ENCODE results near the gene PAFAH1B2.
A peak's percentile ranks its signal among the peaks of the same experiment; 100 is the strongest.
"Not testable (repeated sequence)": the region's sequence is repeated elsewhere in the genome, so short reads cannot be mapped to it uniquely, and the experiment has no call there.

PAFAH1B2 gene

DNA sequence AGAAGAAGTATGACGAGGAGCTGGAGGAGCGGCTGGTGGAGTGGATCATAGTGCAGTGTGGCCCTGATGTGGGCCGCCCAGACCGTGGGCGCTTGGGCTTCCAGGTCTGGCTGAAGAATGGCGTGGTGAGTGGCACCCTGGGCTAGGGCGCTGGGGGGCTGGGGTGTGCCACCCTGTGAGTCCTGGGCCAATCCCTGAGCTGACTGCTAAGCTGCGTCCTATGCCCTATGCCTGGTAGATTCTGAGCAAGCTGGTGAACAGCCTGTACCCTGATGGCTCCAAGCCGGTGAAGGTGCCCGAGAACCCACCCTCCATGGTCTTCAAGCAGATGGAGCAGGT is 59.0 kb downstream of the PAFAH1B2 start:
- DNase-seq (ENCODE audit: low spot score): no peak

DNA sequence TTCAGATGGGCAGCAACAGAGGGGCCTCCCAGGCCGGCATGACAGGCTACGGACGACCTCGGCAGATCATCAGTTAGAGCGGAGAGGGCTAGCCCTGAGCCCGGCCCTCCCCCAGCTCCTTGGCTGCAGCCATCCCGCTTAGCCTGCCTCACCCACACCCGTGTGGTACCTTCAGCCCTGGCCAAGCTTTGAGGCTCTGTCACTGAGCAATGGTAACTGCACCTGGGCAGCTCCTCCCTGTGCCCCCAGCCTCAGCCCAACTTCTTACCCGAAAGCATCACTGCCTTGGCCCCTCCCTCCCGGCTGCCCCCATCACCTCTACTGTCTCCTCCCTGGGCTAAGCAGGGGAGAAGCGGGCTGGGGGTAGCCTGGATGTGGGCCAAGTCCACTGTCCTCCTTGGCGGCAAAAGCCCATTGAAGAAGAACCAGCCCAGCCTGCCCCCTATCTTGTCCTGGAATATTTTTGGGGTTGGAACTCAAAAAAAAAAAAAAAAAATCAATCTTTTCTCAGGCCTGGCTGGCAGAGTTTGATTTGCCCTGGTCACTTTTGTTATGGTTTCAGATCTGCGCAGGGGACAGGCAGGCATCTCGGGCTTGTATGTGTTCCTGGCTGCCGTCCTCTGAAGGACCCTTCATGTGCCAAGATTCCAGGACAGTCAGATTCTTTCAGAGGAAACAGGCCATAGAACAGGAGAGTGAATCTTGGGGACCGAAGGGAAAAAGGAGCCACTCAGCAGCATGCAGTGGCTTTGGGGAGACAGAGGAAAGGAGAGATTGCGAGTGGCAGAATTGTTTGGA is 60.4 kb downstream of the PAFAH1B2 start:
- DNase-seq (ENCODE audit: low spot score): no peak

DNA sequence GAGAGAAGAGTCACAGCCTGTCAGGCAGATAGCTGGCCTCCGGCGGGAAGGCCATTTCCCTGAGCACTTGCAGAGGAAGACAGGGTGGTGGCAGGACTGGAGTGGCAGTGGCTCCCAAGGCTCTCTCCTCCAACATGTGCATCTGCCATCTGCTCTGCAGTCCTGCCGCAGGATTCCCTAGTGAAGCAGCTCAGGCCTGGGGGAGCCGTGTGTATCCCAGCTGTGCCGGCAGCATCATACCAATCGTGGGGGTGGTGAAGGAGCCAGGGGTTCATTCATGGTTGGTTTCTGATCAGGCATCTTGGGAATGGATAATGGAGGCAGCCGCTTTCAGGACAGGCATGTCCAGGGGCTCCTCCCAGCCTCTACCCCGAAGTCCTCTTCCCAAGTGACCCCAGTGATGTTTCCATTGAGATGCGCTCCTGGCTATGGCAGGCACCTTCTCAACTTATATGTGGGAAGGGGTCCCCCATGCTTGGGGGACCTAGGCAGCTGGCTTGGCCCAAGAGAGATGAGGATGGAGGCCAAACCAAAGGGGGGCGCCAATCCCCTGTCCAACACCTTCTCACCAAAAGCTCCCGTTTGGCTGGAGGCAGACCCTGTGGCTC is 61.2 kb downstream of the PAFAH1B2 start:
- DNase-seq (ENCODE audit: low spot score): no peak

DNA sequence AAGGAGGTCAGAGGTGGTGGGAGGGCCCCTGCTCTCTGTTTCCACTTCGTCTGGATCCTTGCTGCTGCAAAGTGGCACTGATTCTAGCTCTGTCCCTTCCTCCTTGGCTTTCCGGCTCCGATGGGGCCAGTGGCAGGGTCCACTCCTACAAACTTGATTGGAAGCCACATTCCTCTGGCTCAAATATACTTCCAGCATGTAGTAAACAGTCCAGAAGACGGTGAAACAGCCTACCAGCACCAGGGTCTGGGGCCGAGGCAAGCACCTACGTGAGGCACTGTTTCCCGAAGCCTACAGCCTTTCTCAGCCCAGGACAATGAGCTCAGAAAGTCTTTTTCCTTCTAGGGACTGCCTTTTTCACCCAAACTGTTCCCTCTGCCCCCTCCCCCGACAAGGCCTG is 62.0 kb downstream of the PAFAH1B2 start:
- not testable (repeated sequence) for DNase-seq (ENCODE audit: low spot score)

DNA sequence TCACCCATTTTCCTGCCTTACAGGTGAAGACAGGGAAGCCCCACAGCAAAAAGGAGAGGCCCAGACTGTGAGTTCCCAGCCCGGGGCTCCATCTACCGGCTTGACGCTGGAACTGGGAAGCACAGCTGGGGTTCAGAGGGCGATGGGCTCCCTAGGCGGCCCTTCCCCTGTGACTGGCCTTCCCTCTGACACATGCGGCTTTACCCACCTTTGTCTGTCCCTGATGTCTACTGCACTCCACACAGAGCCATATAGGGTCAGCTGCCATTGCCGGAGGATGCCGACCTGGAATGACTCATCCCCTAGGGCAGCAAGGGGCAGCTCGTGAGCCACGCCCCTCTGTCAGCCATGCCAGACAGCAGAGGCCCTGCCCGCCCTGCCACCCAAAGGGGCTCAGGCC is 62.8 kb downstream of the PAFAH1B2 start:
- DNase-seq (ENCODE audit: low spot score): not testable (repeated sequence)

DNA sequence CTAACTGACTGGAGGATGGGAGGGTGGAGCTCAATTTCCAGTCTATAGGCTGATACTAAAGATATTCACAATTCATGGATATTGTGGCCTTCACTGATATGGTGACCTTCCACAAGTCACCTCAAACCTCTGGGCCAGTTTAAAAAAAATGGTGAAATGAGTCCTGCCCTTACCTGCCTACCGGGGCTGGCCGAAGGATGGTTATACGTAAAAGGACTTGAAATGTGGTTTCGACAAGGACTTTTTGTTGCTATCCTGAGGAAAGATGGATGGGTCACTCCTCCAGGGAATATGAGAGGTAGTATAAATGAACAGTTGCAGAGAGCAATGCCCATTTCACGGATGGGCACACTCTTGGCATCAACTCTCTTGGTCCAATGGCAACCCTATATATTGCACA is 63.4 kb downstream of the PAFAH1B2 start:
- DNase-seq (ENCODE audit: low spot score): not testable (repeated sequence)

DNA sequence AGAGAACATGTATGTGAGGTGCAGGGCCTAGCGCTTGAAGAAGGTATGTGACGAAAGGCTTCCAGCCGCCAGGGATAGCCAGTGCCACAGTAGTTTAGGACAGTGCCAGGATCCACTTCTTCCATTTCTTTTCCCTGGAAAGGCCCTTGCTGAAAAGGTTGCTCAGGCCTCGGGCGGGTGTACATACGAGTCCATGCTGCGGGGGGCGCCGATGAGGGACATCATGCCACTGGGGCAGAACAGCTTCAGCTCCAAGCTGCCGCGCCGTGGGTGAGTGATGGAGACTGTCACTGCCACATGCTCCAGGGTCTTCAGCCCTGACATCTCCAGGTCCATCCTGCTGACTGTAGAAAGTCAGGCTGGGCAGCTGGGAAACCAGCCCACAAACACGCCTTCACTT is 64.6 kb downstream of the PAFAH1B2 start:
- DNase-seq (ENCODE audit: low spot score): not testable (repeated sequence)

DNA sequence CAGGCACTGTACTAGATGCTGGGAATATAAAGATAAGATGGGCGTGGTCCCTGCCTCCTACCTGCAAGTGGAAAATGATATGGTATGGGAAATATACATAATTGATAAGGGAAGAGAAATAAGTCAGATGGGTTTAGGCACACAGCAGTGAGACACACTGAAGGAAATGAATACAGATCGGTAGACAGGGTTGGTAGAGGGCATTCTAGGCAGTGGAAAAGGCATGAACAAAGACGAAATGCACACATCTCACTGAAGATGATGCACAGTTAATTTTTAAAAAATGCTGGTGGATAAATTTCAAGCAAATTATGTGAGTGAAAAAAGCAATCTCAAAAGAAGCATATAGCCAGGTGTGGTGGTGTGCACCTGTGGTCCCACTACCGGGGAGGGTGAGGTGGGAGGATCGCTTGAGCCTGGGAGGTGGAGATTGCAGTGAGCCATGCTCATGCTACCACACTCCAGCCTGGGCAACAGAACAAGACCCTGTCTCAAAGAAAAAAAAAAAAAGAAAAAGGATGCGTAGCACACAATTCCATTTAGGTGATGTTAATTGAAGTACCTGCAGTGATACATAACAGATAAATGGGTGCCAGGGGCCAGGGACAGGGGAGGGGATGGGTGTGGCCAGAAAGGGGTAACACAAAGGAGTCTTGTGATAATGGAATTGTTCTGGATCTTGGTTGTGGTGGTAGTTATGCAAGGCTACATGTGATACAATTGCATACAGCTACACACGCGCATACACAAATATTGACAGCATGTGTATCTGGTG is 65.5 kb downstream of the PAFAH1B2 start:
- not testable (repeated sequence) for DNase-seq (ENCODE audit: low spot score)

DNA sequence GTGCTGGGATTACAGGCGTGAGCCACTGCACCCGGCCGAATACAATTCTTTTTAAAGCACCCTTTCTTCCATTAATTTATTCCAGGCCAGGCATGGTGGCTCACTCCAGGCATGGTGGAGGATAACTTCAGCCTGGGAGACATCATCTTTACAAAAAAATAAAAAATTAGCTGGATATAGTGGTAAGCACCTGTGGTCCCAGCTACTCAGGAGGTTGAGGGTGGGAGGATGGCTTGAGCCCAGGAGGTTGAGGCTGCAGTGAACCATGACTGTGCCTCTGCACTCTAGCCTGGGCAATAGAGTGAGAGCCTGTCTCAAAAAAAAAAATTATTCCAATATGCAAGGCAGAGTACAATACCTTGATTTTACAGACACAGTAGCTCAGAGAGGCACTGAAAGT is 66.5 kb downstream of the PAFAH1B2 start:
- no peak for DNase-seq (ENCODE audit: low spot score)

DNA sequence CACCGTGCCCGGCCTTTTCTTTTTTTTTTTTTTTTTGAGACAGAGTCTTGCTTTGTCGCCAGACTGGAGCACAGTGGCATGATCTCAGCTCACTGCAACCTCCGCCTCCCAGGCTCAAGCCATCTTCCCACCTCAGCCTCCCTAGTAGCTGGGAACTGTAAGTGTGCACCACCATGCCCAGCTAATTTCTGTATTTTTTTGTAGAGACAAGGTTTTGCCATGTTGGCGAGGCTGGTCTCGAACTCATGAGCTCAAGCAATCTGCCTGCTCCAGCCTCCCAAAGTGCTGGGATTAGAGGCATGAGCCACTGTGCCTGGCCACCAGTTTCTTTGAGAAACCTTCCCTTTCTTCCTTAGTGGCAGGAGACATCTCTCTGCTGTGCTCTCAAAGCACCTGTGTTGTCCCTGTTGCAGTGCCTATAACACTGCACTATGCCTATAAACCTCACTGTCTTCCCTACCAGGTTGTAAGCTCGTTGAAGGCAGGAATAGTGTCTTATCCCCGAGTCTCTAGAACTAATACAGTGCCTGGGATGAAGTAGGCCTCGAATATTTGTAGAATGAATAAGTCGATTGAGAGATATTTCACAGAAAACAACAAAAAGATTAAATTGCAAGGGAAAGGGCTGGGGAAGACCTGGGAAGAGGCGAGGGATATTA is 68.7 kb downstream of the PAFAH1B2 start:
- no peak for DNase-seq (ENCODE audit: low spot score)

DNA sequence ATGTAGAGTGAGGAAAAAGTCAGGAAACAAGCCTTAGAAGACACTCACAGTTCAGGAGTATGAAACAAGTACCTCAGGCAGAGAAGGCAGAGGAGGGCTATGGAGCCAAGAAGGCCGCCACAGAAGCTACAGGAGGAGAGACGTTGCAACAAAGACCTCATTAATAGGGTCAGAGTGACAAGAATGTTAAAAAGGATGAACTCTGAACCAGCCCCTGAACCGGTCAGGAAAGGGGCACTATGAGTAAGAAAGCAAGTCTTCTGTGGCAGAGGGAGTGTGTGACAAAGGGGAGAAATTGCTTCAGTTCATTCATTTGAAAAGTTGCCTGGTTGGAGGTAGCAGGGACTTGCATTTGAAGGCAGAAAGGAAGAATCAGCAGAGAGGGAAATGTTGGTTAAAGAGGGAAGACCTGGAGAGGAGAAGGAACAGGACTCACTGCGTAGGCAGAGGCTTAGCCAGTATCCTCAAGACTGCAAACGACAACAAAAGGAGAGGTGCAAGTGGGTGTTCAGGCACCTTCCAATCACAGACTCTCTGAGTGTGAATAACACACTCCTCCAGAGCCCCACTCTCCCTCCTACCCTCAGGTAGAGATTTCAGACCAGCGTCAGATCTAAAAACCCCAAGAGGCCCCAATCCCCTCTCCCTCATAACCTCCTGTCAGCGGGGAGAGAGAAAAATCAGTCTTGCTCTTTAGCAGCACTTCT is 70.5 kb downstream of the PAFAH1B2 start:
- peak; percentile 22 for DNase-seq (ENCODE audit: low spot score)

DNA sequence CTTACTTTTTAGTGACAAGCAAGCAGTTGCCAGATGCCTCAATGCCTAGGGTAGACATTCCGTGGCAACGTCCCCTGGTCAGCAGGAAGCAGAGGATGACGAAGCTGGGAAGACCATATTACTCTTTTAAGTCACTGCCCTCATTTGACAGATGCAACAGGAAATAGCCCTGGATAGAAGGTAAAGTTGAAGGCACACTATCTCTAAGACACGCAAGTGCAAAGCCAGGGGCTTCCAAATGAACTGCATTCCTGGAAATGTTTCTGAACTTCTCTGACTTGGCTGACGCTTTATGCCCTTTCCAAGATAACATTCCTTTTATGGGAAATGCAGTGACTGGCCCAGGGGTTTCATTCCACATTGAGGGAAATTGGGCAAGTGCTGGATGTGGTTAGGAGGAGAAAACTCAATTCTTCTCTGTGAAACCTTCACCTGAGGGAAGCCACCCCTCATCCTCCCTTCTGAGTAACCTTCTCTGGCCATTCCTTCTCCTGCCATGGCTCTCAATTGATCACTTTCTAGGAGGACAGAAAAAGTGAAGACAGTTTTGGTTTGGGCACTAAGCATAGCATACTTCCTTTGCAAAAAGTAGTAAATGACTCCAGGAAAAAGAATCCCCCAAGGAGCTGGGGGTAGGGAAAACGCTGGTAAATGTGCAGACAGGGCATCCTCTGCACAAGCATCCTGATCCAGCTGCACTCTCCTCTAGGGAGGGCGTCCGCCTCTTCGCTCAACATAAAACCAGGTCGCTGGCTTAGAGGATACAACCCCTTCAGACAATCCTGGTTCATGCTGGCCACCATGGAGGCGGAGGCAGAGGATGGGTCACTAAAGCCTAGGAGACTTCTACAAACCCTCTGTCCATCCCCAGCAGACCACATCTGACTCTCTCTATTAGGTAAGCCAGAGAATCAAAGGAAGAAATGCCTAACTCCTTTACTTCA is 73.3 kb downstream of the PAFAH1B2 start:
- no peak for DNase-seq (ENCODE audit: low spot score)

DNA sequence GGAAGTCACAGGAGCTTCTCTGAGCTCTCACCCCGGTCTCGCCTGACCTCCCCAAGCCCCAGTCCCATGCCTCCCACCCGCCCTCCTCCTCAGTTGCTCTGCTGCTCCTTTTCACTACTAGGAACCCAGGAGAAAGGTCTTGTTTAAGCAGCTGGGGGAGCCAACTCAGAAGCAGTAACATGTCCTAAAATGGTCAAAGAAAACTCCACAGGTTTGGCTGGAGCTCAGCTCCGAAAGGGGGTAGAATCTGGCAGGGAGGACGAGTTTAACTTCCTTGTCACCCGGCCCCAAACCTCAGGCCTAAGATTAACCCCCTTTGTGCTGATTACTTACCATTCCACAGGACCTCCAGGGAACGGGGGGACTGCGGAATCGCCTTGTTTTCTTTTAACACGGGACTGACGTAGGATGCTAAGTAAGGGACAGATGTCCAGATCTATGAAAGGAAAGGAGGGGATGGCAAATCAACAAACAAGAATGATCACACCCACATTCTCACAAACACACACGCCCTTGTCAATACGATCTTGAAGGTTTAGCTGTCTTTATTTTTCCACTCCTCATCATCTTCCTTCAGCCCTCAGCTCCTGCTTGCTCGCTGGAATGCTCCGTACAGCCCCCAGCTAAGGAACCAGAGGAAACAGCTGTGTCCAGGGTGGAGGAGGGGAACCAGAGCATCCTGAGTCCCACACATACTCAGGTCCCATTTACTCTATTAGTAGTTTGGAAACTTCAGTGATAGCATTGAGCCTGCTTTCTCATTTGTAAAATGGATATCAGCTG is 74.2 kb downstream of the PAFAH1B2 start:
- DNase-seq (ENCODE audit: low spot score): no peak

DNA sequence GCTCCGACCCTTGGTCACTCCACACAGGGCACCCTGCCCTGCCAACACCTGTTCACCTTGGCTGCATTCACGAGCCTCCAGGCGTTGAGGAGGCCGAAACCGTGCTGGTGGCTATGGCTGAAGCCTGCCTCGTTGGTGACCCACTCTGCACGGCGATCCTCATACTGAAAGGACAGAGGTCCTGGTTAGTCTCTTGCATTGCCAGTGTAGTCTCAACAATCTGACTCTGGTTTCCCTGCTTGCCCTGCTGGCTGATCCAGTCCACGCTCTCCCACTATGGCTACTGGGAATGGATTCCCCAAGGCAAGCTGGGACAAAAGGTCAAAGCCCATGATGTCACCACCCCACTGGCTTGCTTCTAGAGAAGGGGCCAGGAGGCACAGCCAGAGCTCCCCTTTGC is 74.9 kb downstream of the PAFAH1B2 start:
- no peak for DNase-seq (ENCODE audit: low spot score)

DNA sequence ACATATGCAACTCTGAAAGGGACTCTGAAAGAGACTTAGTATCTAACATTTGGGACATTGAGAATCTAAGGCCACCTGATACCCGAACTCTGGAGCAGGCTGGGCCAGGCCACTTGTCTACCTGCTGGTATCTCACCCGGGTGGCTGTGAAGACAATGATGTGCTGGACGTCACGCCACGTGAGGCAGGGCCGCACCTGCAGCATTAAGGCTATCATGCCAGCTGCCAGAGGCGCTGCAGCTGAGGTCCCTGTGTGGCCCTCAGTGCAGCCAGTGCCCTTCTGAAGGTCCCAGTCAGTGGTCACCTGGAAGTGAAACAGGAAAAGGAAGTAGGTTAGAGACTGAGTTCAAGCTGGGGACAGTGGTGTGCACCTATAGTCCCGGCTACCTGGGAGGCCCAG is 75.4 kb downstream of the PAFAH1B2 start:
- DNase-seq (ENCODE audit: low spot score): no peak

DNA sequence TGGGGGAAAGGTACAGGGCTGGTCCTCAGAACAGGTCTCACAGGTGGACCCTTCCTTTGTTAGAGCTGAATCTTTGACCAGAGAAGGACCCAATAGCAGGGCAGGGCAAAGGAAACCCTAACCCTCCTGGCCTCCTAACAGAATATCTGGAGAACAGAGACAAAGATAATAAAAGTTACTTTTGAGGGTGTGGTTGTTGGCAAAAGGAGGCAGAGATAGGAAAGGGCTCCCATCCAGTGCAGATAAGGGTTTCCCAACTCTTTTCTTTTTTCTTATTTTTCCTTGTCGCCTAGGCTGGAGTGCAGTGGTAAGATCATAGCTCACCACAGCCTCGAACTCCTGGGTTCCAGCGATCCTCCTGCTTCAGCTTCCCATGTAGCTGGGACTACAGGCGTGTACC is 75.9 kb downstream of the PAFAH1B2 start:
- no peak for DNase-seq (ENCODE audit: low spot score)

DNA sequence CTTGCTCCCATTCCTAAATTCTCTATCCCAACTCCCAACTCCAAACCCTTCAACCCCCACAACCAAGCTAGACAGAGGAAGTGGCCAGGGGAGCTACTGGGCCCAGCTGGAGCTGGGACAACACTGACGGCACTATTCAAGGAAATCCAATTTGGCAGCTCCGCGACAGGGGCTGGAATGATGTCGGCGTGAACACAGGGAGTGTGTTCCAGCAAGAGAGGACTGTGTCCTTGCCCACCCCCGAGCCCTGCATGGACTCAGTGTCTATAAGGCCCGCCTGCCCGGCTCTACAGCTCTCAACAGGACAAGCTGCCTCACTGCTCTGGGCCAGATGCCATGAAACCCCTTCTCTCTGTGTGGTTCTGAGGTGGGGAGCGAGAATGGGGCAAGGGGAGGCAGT is 76.5 kb downstream of the PAFAH1B2 start:
- no peak for DNase-seq (ENCODE audit: low spot score)

DNA sequence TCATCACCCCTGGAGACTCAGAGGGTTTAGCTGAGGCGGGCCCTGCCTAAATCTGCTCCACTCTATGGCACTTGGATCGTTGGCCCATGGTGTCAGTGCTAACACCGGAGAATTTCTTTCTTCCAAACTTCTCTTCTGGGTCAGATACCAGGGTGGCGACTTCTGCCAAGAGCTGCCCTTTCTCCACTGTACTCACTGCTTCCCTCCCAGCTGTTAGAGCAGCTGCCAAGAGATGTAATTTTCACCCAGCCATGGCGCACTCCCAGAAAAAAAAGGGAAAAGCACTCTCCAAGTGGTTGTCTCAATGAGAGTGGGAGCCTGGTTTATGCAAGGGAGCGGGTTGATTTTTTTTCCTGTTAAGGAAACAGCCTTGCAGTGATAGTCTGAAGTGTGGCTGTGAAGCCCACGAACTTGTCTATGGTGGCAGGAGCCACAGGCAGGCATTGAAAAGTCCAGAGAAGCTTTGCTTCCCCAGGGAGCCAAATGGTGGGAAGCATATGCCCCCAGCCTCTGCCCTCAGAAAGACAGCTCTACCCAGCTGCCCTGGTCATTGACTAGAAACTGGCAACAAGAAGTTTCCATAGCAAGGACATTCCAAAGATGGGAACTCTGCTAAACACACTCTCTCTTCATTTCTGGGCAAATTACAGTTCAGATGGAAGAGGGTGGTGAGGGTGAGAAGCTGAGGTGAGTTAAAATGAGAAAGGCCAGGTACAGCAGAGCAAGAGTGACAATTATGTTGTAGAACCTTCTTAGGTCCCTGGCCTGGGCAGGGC is 77.1 kb downstream of the PAFAH1B2 start:
- no peak for DNase-seq (ENCODE audit: low spot score)
